CD4-positive, alpha-beta memory T cell (primary cell): Measurements from ENCODE around the gene CATSPERZ. TPM values are rescaled to one million over a fixed set of nuclear protein-coding genes. Genes with fewer than 3 reads are reported as not detected.

ENCODE experiments used
- CTCF ChIA-PET: fragments of 350-600 bp; sonication (Branson Sonifier 250); formaldehyde crosslinking; loops from one replicate; lab custom pipeline; 2021; ENCODE audit warnings: inconsistent platforms; ENCODE audit not compliant: partially characterized antibody; lab: Charles Lee
- POLR2A ChIA-PET: fragments of 350-600 bp; sonication (Branson Sonifier 250); formaldehyde crosslinking; loops from one replicate; lab custom pipeline; 2021; ENCODE audit not compliant: partially characterized antibody; lab: Charles Lee
- DNase-seq, 5 donors: peaks; one replicate each; pipeline versions ENCODE4 v3.0.0 to v3.0.0-alpha.2; 2020 to 2022; ENCODE audit warnings: mixed read lengths in 1 of 5
- H3K27ac ChIP-seq: one replicate; pipeline ENCODE4 v1.7.0; 2013; ENCODE audit warnings: low read depth, low read length
- H3K27me3 ChIP-seq: 2 replicates; pipeline ENCODE4 v1.7.0; 2013; ENCODE audit warnings: mild to moderate bottlenecking, low read length, moderate library complexity; ENCODE audit not compliant: insufficient read depth
- H3K36me3 ChIP-seq: 2 replicates; pipeline ENCODE4 v1.7.0; 2013; ENCODE audit warnings: mild to moderate bottlenecking, low read length, moderate library complexity; ENCODE audit not compliant: insufficient read depth
- H3K4me1 ChIP-seq: 2 replicates; pipeline ENCODE4 v1.7.0; 2013; ENCODE audit warnings: mild to moderate bottlenecking, low read length, moderate library complexity; ENCODE audit not compliant: insufficient read depth
- H3K4me3 ChIP-seq, 2 donors: one replicate each; pipeline ENCODE4 v1.7.0; 2013; ENCODE audit warnings: low read length in 2 of 2, mild to moderate bottlenecking in 1 of 2
- H3K9me3 ChIP-seq, 2 donors: one replicate each; pipeline ENCODE4 v1.7.0; 2013; ENCODE audit warnings: low read length in 2 of 2, control low read depth in 1 of 2; ENCODE audit not compliant: control insufficient read depth in 1 of 2
- H3K27ac Mint-ChIP-seq, 7 donors: one replicate each; pipeline ENCODE4 v1.8.0; 2020 to 2021; ENCODE audit warnings: mixed read lengths in 7 of 7, mild to moderate bottlenecking in 6 of 7, inconsistent platforms in 3 of 7, moderate library complexity in 3 of 7
- H3K27me3 Mint-ChIP-seq, 2 donors: one replicate each; pipeline ENCODE4 v1.8.0; 2020 to 2021; ENCODE audit warnings: mixed read lengths in 2 of 2
- H3K36me3 Mint-ChIP-seq, 2 donors: one replicate each; pipeline ENCODE4 v1.8.0; 2020 to 2021; ENCODE audit warnings: mixed read lengths in 2 of 2, inconsistent platforms in 1 of 2, mild to moderate bottlenecking in 1 of 2
- H3K4me1 Mint-ChIP-seq, 4 donors: one replicate each; pipeline ENCODE4 v1.8.0; 2020 to 2021; ENCODE audit warnings: mixed read lengths in 4 of 4, mild to moderate bottlenecking in 1 of 4
- H3K4me3 Mint-ChIP-seq, 8 donors: one replicate each; pipeline ENCODE4 v1.8.0; 2020 to 2021; ENCODE audit warnings: mixed read lengths in 8 of 8, mild to moderate bottlenecking in 7 of 8, moderate library complexity in 6 of 8, inconsistent platforms in 3 of 8
- H3K9me3 Mint-ChIP-seq, 8 donors: one replicate each; pipeline ENCODE4 v1.8.0; 2020 to 2021; ENCODE audit warnings: mixed read lengths in 8 of 8, mild to moderate bottlenecking in 5 of 8, inconsistent platforms in 3 of 8, moderate library complexity in 1 of 8
- intact Hi-C: fragments of 100-400 bp; cut with micrococcal nuclease; formaldehyde crosslinking; loops from one replicate; pipeline ENCODE4 v1.15.1; 2023
- polyA plus RNA-seq, 2 donors: library from polyadenylated mRNA; unstranded; fragments of 300-500 nt; fragmentation: Illumina TruSeq; gene quantifications; one replicate each; pipeline ENCODE4 v1.2.3, GENCODE V29; 2021
- total RNA-seq, 2 experiments: library from RNA; stranded (reverse); gene quantifications; one replicate each; pipeline ENCODE4 v1.2.3, GENCODE V29; 2021

The CATSPERZ gene
- total and polyA plus RNA-seq, 4 experiments from 2014 or later: not detected

- H3K27ac Mint-ChIP-seq: peak overlapping the region in 4 of 7 donors; percentile 4 to 98 (median 50)
- H3K4me1 ChIP-seq: peaks cover 47% of the 10 kb centered on the region
- peaks cover 20 to 49% (median 34%) of the 10 kb centered on the region in 4 donors for H3K4me1 Mint-ChIP-seq
- H3K9me3 ChIP-seq: no peaks in the 10 kb centered on the region
- H3K36me3 Mint-ChIP-seq: peaks cover 0 to 11% of the 10 kb centered on the region in 2 donors
- H3K27ac ChIP-seq: peak overlapping the region; percentile 90
- ChIA-PET POLR2A (interaction anchor here (0.7 to 8.6 kb wide), 16 partner anchors 14 to 1462 kb away, joined by 3 to 192 read pairs (median 16); partner anchors contain the start of genes BAD, COX8A, FERMT3 and FKBP2), CTCF (interaction anchor here (0.7 to 7.8 kb wide), 27 partner anchors 8 to 302 kb away, joined by 3 to 367 read pairs (median 5); partner anchors contain the start of genes BAD, FERMT3, FKBP2 and GPR137)
- H3K27me3 Mint-ChIP-seq: peaks cover 11 to 12% of the 10 kb centered on the region in 2 donors
- no peaks in the 10 kb centered on the region for H3K9me3 Mint-ChIP-seq
- intact Hi-C loops: loop anchor here (1.0 to 10.0 kb wide), 5 partner anchors 18 to 465 kb away; partner anchors contain the start of genes DNAJC4, GPR137 and MARK2
- no peaks in the 10 kb centered on the region for H3K36me3 ChIP-seq
- peaks cover 21% of the 10 kb centered on the region for H3K27me3 ChIP-seq
- peak overlapping the region in 1 of 2 donors; percentile 64 for H3K4me3 ChIP-seq
- H3K4me3 Mint-ChIP-seq: peak overlapping the region in 3 of 8 donors; percentile 13 to 95 (median 94)
- peak in 1 of 5 donors; percentile 34 for DNase-seq
Measured at GRCh38 chr11:64303109-64304031, 3.2 kb downstream of the CATSPERZ start.

- ChIA-PET CTCF (interaction anchor here (0.8 to 7.8 kb wide), 22 partner anchors 9 to 303 kb away, joined by 3 to 367 read pairs (median 8); partner anchors contain the start of genes BAD, FERMT3, FKBP2 and NUDT22), POLR2A (interaction anchor here (0.7 to 8.6 kb wide), 18 partner anchors 13 to 1463 kb away, joined by 3 to 192 read pairs (median 10); partner anchors contain the start of genes BAD, COX8A, FERMT3 and FKBP2)
- Histone ChIP-seq H3K27ac (peak overlapping the region; percentile 90), H3K27me3 (peaks cover 20% of the 10 kb centered on the region), H3K36me3 (no peaks in the 10 kb centered on the region), H3K4me1 (peaks cover 47% of the 10 kb centered on the region), H3K4me3 (peak overlapping the region in 1 of 2 donors; percentile 64), H3K9me3 (no peaks in the 10 kb centered on the region)
- peaks cover 0 to 11% of the 10 kb centered on the region in 2 donors for H3K36me3 Mint-ChIP-seq
- peaks cover 10 to 12% of the 10 kb centered on the region in 2 donors for H3K27me3 Mint-ChIP-seq
- peak overlapping the region; percentile 88 to 97 (median 94) for H3K4me3 Mint-ChIP-seq
- intact Hi-C loops: loop anchor here (1.0 to 10.0 kb wide), 5 partner anchors 19 to 465 kb away; partner anchors contain the start of genes DNAJC4, GPR137 and MARK2
- peak overlapping the region; percentile 91 to 99 (median 96) for H3K27ac Mint-ChIP-seq
- DNase-seq: no peak
- H3K4me1 Mint-ChIP-seq: peaks cover 20 to 49% (median 33%) of the 10 kb centered on the region in 4 donors
- H3K9me3 Mint-ChIP-seq: no peaks in the 10 kb centered on the region
Measured at GRCh38 chr11:64304032-64304315, 3.8 kb downstream of the CATSPERZ start.

- no peaks in the 10 kb centered on the region for H3K36me3 ChIP-seq
- peak; percentile 87 to 90 (median 88) for DNase-seq
- Mint-ChIP-seq H3K36me3 (peaks cover 0 to 12% of the 10 kb centered on the region in 2 donors), H3K27ac (peak overlapping the region; percentile 91 to 99 (median 96)), H3K27me3 (peaks cover 10 to 12% of the 10 kb centered on the region in 2 donors), H3K4me3 (peak overlapping the region; percentile 88 to 97 (median 94)), H3K4me1 (peaks cover 20 to 48% (median 31%) of the 10 kb centered on the region in 4 donors), H3K9me3 (no peaks in the 10 kb centered on the region)
- peaks cover 41% of the 10 kb centered on the region for H3K4me1 ChIP-seq
- intact Hi-C loops: loop anchor here (1.0 to 10.0 kb wide), 11 partner anchors 13 to 466 kb away; partner anchors contain the start of genes CCDC88B, DNAJC4, FKBP2 and GPR137
- H3K27ac ChIP-seq: peak overlapping the region; percentile 90
- CTCF ChIA-PET: interaction anchor here (0.6 to 7.8 kb wide), 28 partner anchors 9 to 303 kb away, joined by 3 to 367 read pairs (median 5); partner anchors contain the start of genes BAD, FERMT3, FKBP2 and NUDT22
- H3K9me3 ChIP-seq: no peaks in the 10 kb centered on the region
- POLR2A ChIA-PET: interaction anchor here (0.6 to 8.6 kb wide), 28 partner anchors 13 to 1463 kb away, joined by 3 to 192 read pairs (median 4); partner anchors contain the start of genes BAD, CCDC88B, COX8A and FERMT3
- H3K4me3 ChIP-seq: peak overlapping the region; percentile 64
- H3K27me3 ChIP-seq: peaks cover 20% of the 10 kb centered on the region
Measured at GRCh38 chr11:64304316-64305072, 4.3 kb downstream of the CATSPERZ start.

GRCh38 chr11:64305075-64305690, 5.0 kb downstream of the CATSPERZ start, which contains the start of gene ESRRA:
Gene ESRRA, plus strand, starts transcription at chr11:64305524. Its CDS starts 1,656 bp downstream, at chr11:64307180.
- Histone ChIP-seq H3K4me1 (peaks cover 35% of the 10 kb centered on the region), H3K9me3 (no peaks in the 10 kb centered on the region), H3K27ac (peak within 1 kb of the TSS; percentile 90), H3K4me3 (peak within 1 kb of the TSS; percentile 64 to 75), H3K27me3 (peaks cover 13% of the 10 kb centered on the region), H3K36me3 (no peaks in the 10 kb centered on the region)
- Mint-ChIP-seq H3K27ac (peak within 1 kb of the TSS; percentile 91 to 99 (median 97)), H3K36me3 (peaks cover 0 to 12% of the 10 kb centered on the region in 2 donors), H3K4me1 (peaks cover 17 to 41% (median 27%) of the 10 kb centered on the region in 4 donors), H3K9me3 (no peaks in the 10 kb centered on the region), H3K4me3 (peak within 1 kb of the TSS; percentile 92 to 97 (median 95)), H3K27me3 (peaks cover 8 to 9% of the 10 kb centered on the region in 2 donors)
- POLR2A ChIA-PET: interaction anchor here (0.6 to 8.6 kb wide), 23 partner anchors 12 to 466 kb away, joined by 3 to 192 read pairs (median 5); partner anchors contain the start of genes BAD, CCDC88B, COX8A and FERMT3
- intact Hi-C loops: loop anchor here (1.0 to 10.0 kb wide), 8 partner anchors 12 to 466 kb away; partner anchors contain the start of genes CCDC88B, FKBP2, MARK2 and PPP1R14B
- CTCF ChIA-PET: interaction anchor here (0.7 to 7.8 kb wide), 20 partner anchors 10 to 304 kb away, joined by 3 to 367 read pairs (median 9); partner anchors contain the start of genes BAD, FERMT3, FKBP2 and NUDT22
- peak; percentile 99 to 100 (median 99) for DNase-seq

- no peaks in the 10 kb centered on the region for H3K9me3 ChIP-seq
- H3K9me3 Mint-ChIP-seq: no peaks in the 10 kb centered on the region
- H3K4me1 ChIP-seq: peaks cover 27% of the 10 kb centered on the region
- peak overlapping the region; percentile 88 to 96 (median 94) for H3K4me3 Mint-ChIP-seq
- H3K27ac Mint-ChIP-seq: peak overlapping the region; percentile 91 to 97 (median 95)
- intact Hi-C loops: loop anchor here (1.0 to 10.0 kb wide), 8 partner anchors 11 to 467 kb away; partner anchors contain the start of genes CCDC88B, FKBP2, MARK2 and PPP1R14B
- peak; percentile 55 to 79 (median 63) for DNase-seq
- ChIA-PET POLR2A (interaction anchor here (0.9 to 8.6 kb wide), 13 partner anchors 11 to 467 kb away, joined by 3 to 192 read pairs (median 21); partner anchors contain the start of genes BAD, FERMT3, FKBP2 and GPR137), CTCF (interaction anchor here (5.8 to 7.8 kb wide), 5 partner anchors 11 to 100 kb away, joined by 45 to 367 read pairs (median 92); partner anchors contain the start of genes FERMT3, NUDT22, PLCB3 and PPP1R14B)
- H3K27ac ChIP-seq: peak overlapping the region; percentile 66
- H3K27me3 Mint-ChIP-seq: peaks cover under 1 to 4% of the 10 kb centered on the region in 2 donors
- peaks cover 6% of the 10 kb centered on the region for H3K27me3 ChIP-seq
- H3K4me3 ChIP-seq: peak overlapping the region; percentile 33 to 75
- no peaks in the 10 kb centered on the region for H3K36me3 ChIP-seq
- H3K4me1 Mint-ChIP-seq: peaks cover 11 to 36% (median 22%) of the 10 kb centered on the region in 4 donors
- H3K36me3 Mint-ChIP-seq: peaks cover 0 to 13% of the 10 kb centered on the region in 2 donors
Measured at GRCh38 chr11:64305691-64306562, 5.8 kb downstream of the CATSPERZ start.
